LNCaP clone FGC (cell line): ENCODE data around the gene DMRTC2.

Experiments
- DNase-seq: peaks from one replicate; pipeline ENCODE4 v3.0.0-alpha.2; 2011; ENCODE audit warnings: low read depth
- H3K4me3 ChIP-seq: 2 replicates; pipeline ENCODE4 v1.5.1; 2011; ENCODE audit warnings: mild to moderate bottlenecking, low read depth, low read length, control low read depth
- CTCF ChIP-seq: IDR thresholded peaks from 2 replicates; pipeline ENCODE4 v1.5.1; 2012; ENCODE audit warnings: mild to moderate bottlenecking; ENCODE audit not compliant: control insufficient read depth, insufficient read depth; ENCODE audit errors: extremely low read depth

DMRTC2 gene

GRCh38 chr19:41861116-41861768 lies 16.4 kb downstream of the DMRTC2 start:
- H3K4me3 ChIP-seq = peak overlapping the region; percentile 92
- no peak for DNase-seq
- TF ChIP-seq CTCF = no peak

DNA sequence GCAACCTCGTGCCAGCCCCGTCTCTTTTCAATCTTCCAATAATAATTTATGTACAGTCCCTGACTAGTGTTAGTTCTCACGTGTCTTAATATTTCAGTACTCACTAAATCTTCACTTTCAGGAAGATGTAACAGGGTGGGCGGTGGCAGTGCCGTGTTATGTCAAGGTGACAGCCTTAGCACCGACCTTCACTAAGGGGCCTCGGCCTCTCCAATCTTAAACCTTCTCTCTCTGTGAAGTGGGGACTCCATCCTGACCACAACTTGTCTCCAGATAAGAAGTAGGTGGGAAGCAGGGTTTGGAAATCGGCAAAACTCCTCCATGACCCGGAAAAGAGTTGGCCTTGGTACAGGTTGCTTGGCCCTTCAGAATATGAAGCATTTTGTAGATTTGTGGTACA lies 17.0 kb downstream of the DMRTC2 start:
- no peak for DNase-seq
- H3K4me3 ChIP-seq = peak overlapping the region; percentile 92
- TF ChIP-seq CTCF = no peak

GRCh38 chr19:41862445-41862986 lies 17.7 kb downstream of the DMRTC2 start:
- no peak for TF ChIP-seq CTCF
- H3K4me3 ChIP-seq = no peak overlapping the region
- DNase-seq = no peak

GRCh38 chr19:41863209-41863931 lies 18.5 kb downstream of the DMRTC2 start:
- H3K4me3 ChIP-seq = no peak overlapping the region
- DNase-seq = no peak
- no peak for TF ChIP-seq CTCF

DNA sequence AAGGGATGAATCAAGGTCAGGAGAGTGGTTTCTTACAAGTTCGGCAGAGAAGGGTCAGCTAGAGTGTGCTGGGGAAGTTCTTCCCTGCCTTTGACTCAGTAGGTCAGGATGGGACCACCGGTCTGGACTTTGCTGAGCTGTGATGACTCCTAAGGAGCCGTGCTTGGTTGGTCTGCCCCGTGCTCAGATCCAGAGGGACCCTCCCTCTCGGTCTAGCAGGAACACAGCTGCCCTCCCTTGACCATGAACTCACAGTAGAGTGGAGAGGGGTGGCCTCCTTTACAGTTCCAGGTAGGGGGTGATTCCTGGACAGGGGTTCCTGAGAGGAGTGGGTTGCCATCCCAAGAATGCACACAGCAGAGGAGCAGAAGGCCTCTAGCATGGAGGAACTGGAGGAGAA lies 19.5 kb downstream of the DMRTC2 start:
- no peak overlapping the region for H3K4me3 ChIP-seq
- no peak for DNase-seq
- TF ChIP-seq CTCF = no peak

DNA sequence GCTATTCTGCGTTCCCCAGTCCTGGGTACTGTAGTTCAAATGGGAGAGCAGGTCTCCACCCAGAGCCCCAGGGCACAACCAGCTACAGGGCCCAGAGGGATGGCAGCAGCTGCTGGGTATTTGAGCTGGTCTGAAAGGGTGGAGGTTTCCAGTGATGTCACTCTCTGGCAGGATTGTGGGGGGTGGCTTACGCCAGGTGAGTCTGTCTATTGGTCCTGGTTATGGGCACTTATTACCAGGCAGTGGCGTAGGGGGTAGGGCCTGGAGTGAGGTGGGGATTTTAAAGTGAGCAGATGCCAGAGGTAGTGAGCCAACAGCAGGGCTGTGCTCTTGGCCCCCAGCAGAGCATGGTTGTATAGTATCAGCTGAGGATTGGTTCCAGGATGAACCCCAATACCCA lies 21.4 kb downstream of the DMRTC2 start:
- H3K4me3 ChIP-seq = no peak overlapping the region
- TF ChIP-seq CTCF = no peak
- DNase-seq = no peak
